Glutamatergic neuron (in vitro differentiated cells): ENCODE results near the gene BOC. TPM values are rescaled to one million over a fixed set of nuclear protein-coding genes. Genes with fewer than 3 reads are reported as not detected.

Experiments
- DNase-seq: peaks from one replicate; pipeline ENCODE4 v3.0.0; 2022
- H3K27ac Mint-ChIP-seq: one replicate; pipeline ENCODE4 v1.8.0; 2020; ENCODE audit warnings: mild to moderate bottlenecking, mixed read lengths, inconsistent platforms; ENCODE audit not compliant: unreplicated experiment
- H3K27me3 Mint-ChIP-seq: one replicate; pipeline ENCODE4 v1.8.0; 2020; ENCODE audit warnings: mild to moderate bottlenecking, moderate library complexity, mixed read lengths, inconsistent platforms; ENCODE audit not compliant: unreplicated experiment
- H3K36me3 Mint-ChIP-seq: one replicate; pipeline ENCODE4 v1.8.0; 2020; ENCODE audit warnings: mild to moderate bottlenecking, mixed read lengths, inconsistent platforms; ENCODE audit not compliant: unreplicated experiment
- H3K4me1 Mint-ChIP-seq: one replicate; pipeline ENCODE4 v1.8.0; 2020; ENCODE audit warnings: mild to moderate bottlenecking, low read depth, mixed read lengths, inconsistent platforms; ENCODE audit not compliant: unreplicated experiment
- H3K4me3 Mint-ChIP-seq: one replicate; pipeline ENCODE4 v1.8.0; 2020; ENCODE audit warnings: mild to moderate bottlenecking, mixed read lengths, inconsistent platforms; ENCODE audit not compliant: unreplicated experiment
- H3K9me3 Mint-ChIP-seq: one replicate; pipeline ENCODE4 v1.8.0; 2020; ENCODE audit warnings: mild to moderate bottlenecking, moderate library complexity, mixed read lengths, inconsistent platforms; ENCODE audit not compliant: unreplicated experiment
- total RNA-seq: library from RNA; stranded (reverse); fragmentation: NEBNext Ultra II Directional; extraction: Animal tissue kit (Norgen Biotek cat#: 25700); gene quantifications from one replicate; pipeline ENCODE4 v1.2.1, GENCODE V29; 2021; ENCODE audit not compliant: unreplicated experiment
- TF ChIP-seq, protein P1 (sequence below): fragments of 200-600 bp; sonication (generic); IDR thresholded peaks from one replicate; pipeline ENCODE4 v1.5.0; 2021; ENCODE audit not compliant: partially characterized antibody, unreplicated experiment

Gene BOC
- total RNA-seq, 1 donor from 2014 or later: 32.9 TPM

DNA sequence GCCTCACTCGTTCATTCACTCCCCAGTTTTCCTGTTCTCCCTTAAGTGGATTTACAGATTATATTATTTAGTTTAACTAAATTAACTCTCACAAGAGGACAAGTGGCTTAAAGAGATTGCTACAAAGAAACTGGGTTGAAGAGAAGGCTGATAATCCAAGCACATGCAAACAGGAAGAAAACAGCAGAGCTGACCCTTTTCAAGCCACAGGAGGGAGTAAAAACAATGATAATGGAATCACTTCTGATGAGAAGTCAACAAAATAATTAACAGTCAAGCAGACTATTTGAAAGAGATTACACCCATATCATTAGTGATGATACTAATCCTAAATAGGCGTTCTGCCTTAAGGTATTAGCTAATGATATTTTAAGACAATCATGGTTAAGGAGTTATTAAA, 31.7 kb downstream of the BOC start:
- H3K27ac Mint-ChIP-seq: peak overlapping the region; percentile 94
- H3K4me3 Mint-ChIP-seq: peak overlapping the region; percentile 11
- DNase-seq: no peak
- TF ChIP-seq, protein P1, sequence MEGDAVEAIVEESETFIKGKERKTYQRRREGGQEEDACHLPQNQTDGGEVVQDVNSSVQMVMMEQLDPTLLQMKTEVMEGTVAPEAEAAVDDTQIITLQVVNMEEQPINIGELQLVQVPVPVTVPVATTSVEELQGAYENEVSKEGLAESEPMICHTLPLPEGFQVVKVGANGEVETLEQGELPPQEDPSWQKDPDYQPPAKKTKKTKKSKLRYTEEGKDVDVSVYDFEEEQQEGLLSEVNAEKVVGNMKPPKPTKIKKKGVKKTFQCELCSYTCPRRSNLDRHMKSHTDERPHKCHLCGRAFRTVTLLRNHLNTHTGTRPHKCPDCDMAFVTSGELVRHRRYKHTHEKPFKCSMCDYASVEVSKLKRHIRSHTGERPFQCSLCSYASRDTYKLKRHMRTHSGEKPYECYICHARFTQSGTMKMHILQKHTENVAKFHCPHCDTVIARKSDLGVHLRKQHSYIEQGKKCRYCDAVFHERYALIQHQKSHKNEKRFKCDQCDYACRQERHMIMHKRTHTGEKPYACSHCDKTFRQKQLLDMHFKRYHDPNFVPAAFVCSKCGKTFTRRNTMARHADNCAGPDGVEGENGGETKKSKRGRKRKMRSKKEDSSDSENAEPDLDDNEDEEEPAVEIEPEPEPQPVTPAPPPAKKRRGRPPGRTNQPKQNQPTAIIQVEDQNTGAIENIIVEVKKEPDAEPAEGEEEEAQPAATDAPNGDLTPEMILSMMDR: no peak
- peaks cover 11% of the 10 kb centered on the region for H3K27me3 Mint-ChIP-seq
- peaks cover 15% of the 10 kb centered on the region for H3K9me3 Mint-ChIP-seq
- H3K4me1 Mint-ChIP-seq: peaks cover 61% of the 10 kb centered on the region
- H3K36me3 Mint-ChIP-seq: no peaks in the 10 kb centered on the region

- Mint-ChIP-seq H3K27ac (peak overlapping the region; percentile 94), H3K4me3 (peak overlapping the region; percentile 69)
These were observed 32.5 kb downstream of the BOC start for GRCh38 chr3:113243846-113244245.

GRCh38 chr3:113245761-113246161, 34.4 kb downstream of the BOC start:
- TF ChIP-seq, protein P1: no peak
- Mint-ChIP-seq H3K27me3 (peaks cover 16% of the 10 kb centered on the region), H3K4me3 (peak overlapping the region; percentile 39), H3K27ac (peak overlapping the region; percentile 92), H3K36me3 (no peaks in the 10 kb centered on the region), H3K9me3 (peaks cover 27% of the 10 kb centered on the region), H3K4me1 (peaks cover 77% of the 10 kb centered on the region)
- DNase-seq: no peak

More at GRCh38 chr3:113243846-113244245, 32.5 kb downstream of the BOC start:
- DNase-seq: no peak
- Mint-ChIP-seq H3K36me3 (no peaks in the 10 kb centered on the region), H3K4me1 (peaks cover 68% of the 10 kb centered on the region), H3K9me3 (peaks cover 18% of the 10 kb centered on the region), H3K27me3 (peaks cover 12% of the 10 kb centered on the region)
- TF ChIP-seq, protein P1: no peak

DNA sequence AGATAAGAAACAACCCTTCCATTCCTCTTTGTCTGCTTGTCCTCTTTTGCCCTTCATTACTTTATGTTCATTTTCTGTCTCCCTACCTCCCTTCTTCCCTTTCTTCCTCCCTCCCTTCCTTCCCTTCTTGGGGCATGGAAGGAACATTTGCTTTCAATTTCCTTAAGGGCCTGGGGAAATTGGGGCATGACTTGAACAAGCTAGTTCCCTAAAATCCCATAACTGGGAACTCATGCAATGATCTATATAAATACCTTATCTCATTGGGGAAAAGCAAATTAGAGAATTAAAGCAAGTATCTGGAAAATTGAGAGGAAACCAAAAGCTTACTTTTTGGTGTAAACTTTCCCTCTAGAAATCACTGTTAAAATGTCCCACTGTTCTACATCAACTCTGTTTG, 35.7 kb downstream of the BOC start:
- peak overlapping the region; percentile 54 for H3K4me3 Mint-ChIP-seq
- H3K36me3 Mint-ChIP-seq: no peaks in the 10 kb centered on the region
- peak overlapping the region; percentile 79 for H3K27ac Mint-ChIP-seq
- H3K9me3 Mint-ChIP-seq: peaks cover 24% of the 10 kb centered on the region
- no peak for DNase-seq
- H3K4me1 Mint-ChIP-seq: peaks cover 64% of the 10 kb centered on the region
- TF ChIP-seq, protein P1: no peak
- H3K27me3 Mint-ChIP-seq: peaks cover 13% of the 10 kb centered on the region

DNA sequence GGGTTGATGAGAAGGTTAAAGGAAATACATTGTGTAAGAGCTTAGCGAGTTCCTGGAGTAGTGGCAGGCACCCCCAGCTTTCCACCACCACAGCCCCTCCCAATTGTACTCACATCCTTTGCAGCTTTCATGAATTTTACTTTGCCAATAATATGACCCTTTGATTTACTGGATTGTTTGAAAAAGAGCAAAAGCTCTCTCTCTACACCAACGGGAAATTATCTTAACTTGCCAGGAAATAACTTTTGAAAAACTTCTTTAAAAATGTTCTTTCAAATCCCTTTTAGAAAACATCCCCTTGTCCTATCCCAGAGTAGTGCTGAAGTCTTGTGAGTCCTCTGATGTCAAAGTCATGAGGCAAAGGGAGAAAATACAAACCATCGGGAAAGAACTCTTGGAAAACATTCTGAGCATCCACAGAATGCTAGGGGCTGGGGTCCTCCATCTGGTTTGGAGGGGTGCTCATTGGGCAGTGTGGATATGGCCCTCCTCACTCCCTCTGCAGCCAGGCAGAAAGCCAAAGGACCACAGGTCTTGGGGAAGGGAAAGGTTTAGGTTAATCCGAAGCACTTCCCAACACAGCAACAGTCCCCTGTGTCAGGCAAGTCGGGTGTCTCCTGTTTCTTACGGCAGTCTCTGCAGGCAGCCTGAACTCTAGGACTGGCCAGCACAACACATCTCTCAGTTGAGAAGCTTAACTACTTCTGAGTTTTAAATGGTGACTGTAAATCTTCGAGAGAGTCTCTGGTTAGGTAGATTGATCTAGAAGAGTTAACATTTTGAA, 36.5 kb downstream of the BOC start:
- Mint-ChIP-seq H3K4me3 (no peak overlapping the region), H3K27ac (peak overlapping the region; percentile 96), H3K9me3 (peaks cover 24% of the 10 kb centered on the region), H3K27me3 (peaks cover 13% of the 10 kb centered on the region), H3K36me3 (no peaks in the 10 kb centered on the region), H3K4me1 (peaks cover 59% of the 10 kb centered on the region)
- TF ChIP-seq, protein P1: no peak
- no peak for DNase-seq
